Keratinocyte (primary cell): ENCODE measurements around the gene LTB4R. TPM values are rescaled to one million over a fixed set of nuclear protein-coding genes. Genes with fewer than 3 reads are reported as not detected.

Experiments used
- DNase-seq: peaks from one replicate; pipeline ENCODE4 v3.0.0-alpha.2; 2011; ENCODE audit warnings: low read depth, missing footprints, low spot score
- FAIRE-seq: peaks from 2 replicates; lab custom pipeline; 2011; peaks lifted over from hg19 to GRCh38; lab: Jason Lieb, UNC
- H2AFZ ChIP-seq: 2 replicates; pipeline ENCODE4 v1.6.0; 2012; ENCODE audit warnings: low read length, control low read depth, inconsistent platforms; ENCODE audit not compliant: control insufficient read depth
- H3K27ac ChIP-seq: 2 replicates; pipeline ENCODE4 v1.5.1; 2011; ENCODE audit warnings: low read length; ENCODE audit not compliant: control insufficient read depth, insufficient read depth
- H3K27me3 ChIP-seq: 3 replicates; pipeline ENCODE4 v1.6.0; 2011; ENCODE audit warnings: low read length; ENCODE audit not compliant: control insufficient read depth, insufficient read depth; ENCODE audit errors: extremely low read depth
- H3K36me3 ChIP-seq, 2 experiments: 2 replicates in 1 of 2; 3 replicates in 1 of 2; pipeline ENCODE4 v1.5.1; 2011; ENCODE audit warnings: low read length in 2 of 2, mild to moderate bottlenecking in 1 of 2; ENCODE audit not compliant: control insufficient read depth in 2 of 2, insufficient read depth in 2 of 2; ENCODE audit errors: extremely low read depth in 1 of 2
- H3K4me1 ChIP-seq: 3 replicates; pipeline ENCODE4 v1.5.1; 2011; ENCODE audit warnings: low read length; ENCODE audit not compliant: control insufficient read depth, insufficient read depth; ENCODE audit errors: extremely low read depth
- H3K4me2 ChIP-seq: 3 replicates; pipeline ENCODE4 v1.6.0; 2011; ENCODE audit warnings: low read depth, low read length; ENCODE audit not compliant: control insufficient read depth, insufficient read depth; ENCODE audit errors: extremely low read depth
- H3K4me3 ChIP-seq, 3 experiments: fragments of 200-600 bp in 1 of 3; sonication (generic) in 1 of 3; 2 replicates in 2 of 3; 3 replicates in 1 of 3; pipeline ENCODE4 v1.5.1; 2011 to 2016; ENCODE audit warnings: low read length in 3 of 3, mild to moderate bottlenecking in 3 of 3, control low read depth in 2 of 3, inconsistent platforms in 1 of 3, low read depth in 1 of 3, mixed read lengths in 1 of 3, mixed run types in 1 of 3, moderate library complexity in 1 of 3; ENCODE audit not compliant: control insufficient read depth in 2 of 3, insufficient read depth in 2 of 3; ENCODE audit errors: extremely low read depth in 1 of 3
- H3K79me2 ChIP-seq: 2 replicates; pipeline ENCODE4 v1.6.0; 2012; ENCODE audit warnings: low read length; ENCODE audit not compliant: control insufficient read depth, insufficient read depth
- H3K9ac ChIP-seq: 3 replicates; pipeline ENCODE4 v1.6.0; 2011; ENCODE audit warnings: low read length; ENCODE audit not compliant: control insufficient read depth, insufficient read depth; ENCODE audit errors: extremely low read depth
- H3K9me1 ChIP-seq: 3 replicates; pipeline ENCODE4 v1.6.0; 2011; ENCODE audit warnings: low read length; ENCODE audit not compliant: control insufficient read depth, insufficient read depth; ENCODE audit errors: extremely low read depth
- H3K9me3 ChIP-seq: 2 replicates; pipeline ENCODE4 v1.5.1; 2012; ENCODE audit warnings: low read depth, low read length; ENCODE audit not compliant: control insufficient read depth
- H4K20me1 ChIP-seq: 3 replicates; pipeline ENCODE4 v1.6.0; 2011; ENCODE audit warnings: low read length; ENCODE audit not compliant: control insufficient read depth, insufficient read depth; ENCODE audit errors: extremely low read depth
- EZH2 ChIP-seq: IDR thresholded peaks from one replicate; pipeline ENCODE4 v1.6.1; 2012; ENCODE audit warnings: inconsistent platforms, mild to moderate bottlenecking, low read length, moderate library complexity
- dilution Hi-C: fragments of 300-500 bp; cut with MboI; formaldehyde crosslinking; loops from one replicate; pipeline ENCODE4 v1.7.0; 2020; ENCODE audit warnings: low sequenced_read_pairs; ENCODE audit not compliant: extremely low pct_ligation_motif_present
- polyA plus RNA-seq, 5 experiments: library from polyadenylated mRNA; depleted of rRNA in 3 of 5; stranded (reverse) in 3 of 5; stranded (forward) in 1 of 5; unstranded in 1 of 5; fragments of >200 nt; gene quantifications; 1 replicate in 1 of 5; 2 replicates in 3 of 5; 3 replicates in 1 of 5; pipeline versions ENCODE4 v1.2.1 to v1.2.3, GENCODE V29; 2011 to 2012; ENCODE audit warnings: missing spikeins in 2 of 5, low read depth in 1 of 5, low replicate concordance in 1 of 5
- TF ChIP-seq, protein P1 (sequence below), 3 experiments: IDR thresholded peaks in 1 of 3; conservative IDR thresholded peaks in 1 of 3; optimal IDR thresholded peaks in 1 of 3; 2 replicates in 2 of 3; 3 replicates in 1 of 3; pipeline versions ENCODE3 to v1.5.1; 2011; ENCODE audit warnings: low read length in 3 of 3, mild to moderate bottlenecking in 3 of 3, moderate library complexity in 2 of 3, control low read depth in 1 of 3, inconsistent platforms in 1 of 3; ENCODE audit not compliant: insufficient read depth in 2 of 3; ENCODE audit errors: extremely low read depth in 1 of 3

LTB4R gene
- polyA plus RNA-seq, 1 donor (not counting 4 experiments of a cell fraction or from before 2014, with no cell fraction given), result 14.6 TPM

DNA sequence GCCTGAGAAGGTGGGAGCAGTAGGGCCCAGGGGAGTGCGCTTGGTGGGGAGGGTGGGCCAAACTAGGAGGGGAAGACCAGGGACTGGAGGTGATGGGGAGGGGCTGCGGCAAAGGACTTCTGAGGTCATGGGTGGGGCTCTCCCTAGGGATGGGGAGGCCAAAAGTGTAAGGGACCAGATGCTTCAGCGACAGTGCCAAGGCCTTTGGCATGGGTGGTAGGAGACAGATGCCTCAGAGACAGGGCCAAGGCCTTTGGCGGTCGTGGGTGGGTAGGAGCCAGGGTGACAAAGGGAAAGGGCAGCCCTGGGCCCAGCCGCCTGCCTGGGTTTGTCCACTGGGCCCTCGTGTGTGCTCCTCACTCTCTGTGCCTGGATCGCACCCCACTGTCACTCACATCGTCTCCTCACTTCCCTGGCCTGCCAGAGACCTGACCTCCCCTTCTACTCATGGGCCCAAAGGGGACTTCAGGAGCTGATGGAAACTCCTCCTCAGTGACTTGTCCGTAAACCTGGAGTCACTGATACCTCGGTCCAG, 26.7 kb upstream of the LTB4R start:
- H3K27me3 ChIP-seq, result no peaks in the 10 kb centered on the region
- H3K4me1 ChIP-seq, result peaks cover 14% of the 10 kb centered on the region
- H3K79me2 ChIP-seq, result no peaks in the 10 kb centered on the region
- no peak overlapping the region for H2AFZ ChIP-seq
- TF ChIP-seq, protein P1, sequence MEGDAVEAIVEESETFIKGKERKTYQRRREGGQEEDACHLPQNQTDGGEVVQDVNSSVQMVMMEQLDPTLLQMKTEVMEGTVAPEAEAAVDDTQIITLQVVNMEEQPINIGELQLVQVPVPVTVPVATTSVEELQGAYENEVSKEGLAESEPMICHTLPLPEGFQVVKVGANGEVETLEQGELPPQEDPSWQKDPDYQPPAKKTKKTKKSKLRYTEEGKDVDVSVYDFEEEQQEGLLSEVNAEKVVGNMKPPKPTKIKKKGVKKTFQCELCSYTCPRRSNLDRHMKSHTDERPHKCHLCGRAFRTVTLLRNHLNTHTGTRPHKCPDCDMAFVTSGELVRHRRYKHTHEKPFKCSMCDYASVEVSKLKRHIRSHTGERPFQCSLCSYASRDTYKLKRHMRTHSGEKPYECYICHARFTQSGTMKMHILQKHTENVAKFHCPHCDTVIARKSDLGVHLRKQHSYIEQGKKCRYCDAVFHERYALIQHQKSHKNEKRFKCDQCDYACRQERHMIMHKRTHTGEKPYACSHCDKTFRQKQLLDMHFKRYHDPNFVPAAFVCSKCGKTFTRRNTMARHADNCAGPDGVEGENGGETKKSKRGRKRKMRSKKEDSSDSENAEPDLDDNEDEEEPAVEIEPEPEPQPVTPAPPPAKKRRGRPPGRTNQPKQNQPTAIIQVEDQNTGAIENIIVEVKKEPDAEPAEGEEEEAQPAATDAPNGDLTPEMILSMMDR (optimal IDR thresholded peaks at IDR 0.05 in 1 of 3, IDR thresholded peaks at IDR 0.05 in 1 of 3, conservative IDR thresholded peaks at IDR 0.05 in 1 of 3; ENCODE audit: extremely low read depth in 1 of 3, insufficient read depth in 2 of 3, low read length in 3 of 3), result no peak
- TF ChIP-seq EZH2, result no peak
- no peaks in the 10 kb centered on the region for H4K20me1 ChIP-seq
- DNase-seq (no peak), FAIRE-seq (no peak)
- dilution Hi-C loops, result no loop called here
- no peak overlapping the region for H3K4me3 ChIP-seq
- peaks cover 2 to 4% of the 10 kb centered on the region in 2 experiments for H3K36me3 ChIP-seq
- H3K9me3 ChIP-seq, result no peaks in the 10 kb centered on the region
- H3K9ac ChIP-seq, result no peak overlapping the region
- H3K4me2 ChIP-seq, result no peak overlapping the region
- no peaks in the 10 kb centered on the region for H3K9me1 ChIP-seq
- H3K27ac ChIP-seq, result no peak overlapping the region

DNA sequence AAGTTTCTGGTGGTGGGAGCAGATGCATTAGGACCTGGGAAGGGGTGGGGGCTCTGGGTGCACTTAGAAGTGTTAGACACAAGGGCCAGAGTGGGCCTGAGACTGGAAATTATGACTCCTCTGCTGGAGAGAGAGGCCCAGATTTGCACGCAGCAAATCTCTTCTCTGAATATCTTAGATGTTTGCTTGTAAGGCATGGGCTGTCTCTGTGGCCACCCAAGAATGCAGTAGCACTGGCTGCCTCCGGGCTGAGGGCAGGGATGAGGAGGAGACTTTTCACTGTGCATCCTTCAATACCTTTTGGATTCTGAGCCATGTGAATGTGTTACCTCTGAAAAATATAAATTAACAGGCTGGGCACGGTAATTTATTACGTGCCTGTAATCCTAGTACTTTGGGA, 26.0 kb upstream of the LTB4R start:
- H3K9me3 ChIP-seq, result no peaks in the 10 kb centered on the region
- no peaks in the 10 kb centered on the region for H3K27me3 ChIP-seq
- no peak overlapping the region for H3K9ac ChIP-seq
- TF ChIP-seq EZH2, result no peak
- TF ChIP-seq, protein P1 (optimal IDR thresholded peaks at IDR 0.05 in 1 of 3, IDR thresholded peaks at IDR 0.05 in 1 of 3, conservative IDR thresholded peaks at IDR 0.05 in 1 of 3; ENCODE audit: extremely low read depth in 1 of 3, insufficient read depth in 2 of 3, low read length in 3 of 3), result no peak
- H4K20me1 ChIP-seq, result no peaks in the 10 kb centered on the region
- H3K79me2 ChIP-seq, result no peaks in the 10 kb centered on the region
- FAIRE-seq (no peak), DNase-seq (no peak)
- peaks cover 11% of the 10 kb centered on the region for H3K4me1 ChIP-seq
- H3K4me2 ChIP-seq, result no peak overlapping the region
- no peak overlapping the region for H3K4me3 ChIP-seq
- peaks cover 8 to 11% of the 10 kb centered on the region in 2 experiments for H3K36me3 ChIP-seq
- no peak overlapping the region for H3K27ac ChIP-seq
- H2AFZ ChIP-seq, result no peak overlapping the region
- dilution Hi-C loops, result no loop called here
- no peaks in the 10 kb centered on the region for H3K9me1 ChIP-seq
